ENCODE results near the gene SLITRK2. TPM values are rescaled to one million over a fixed set of nuclear protein-coding genes. Genes with fewer than 3 reads are reported as not detected.

The SLITRK2 gene
- total and polyA plus RNA-seq, 10 of the 15 experiments (the other 5 are each of a cell fraction or from before 2014, with no cell fraction given): not detected

GRCh38 chrX:145773006-145773405, 44.6 kb upstream of the SLITRK2 start:
- POLR2A ChIA-PET: no interaction called here
- ATAC-seq (no peak), DNase-seq (ENCODE audit: low read depth, low spot score) (no peak), FAIRE-seq (no peak)
- intact Hi-C loops (cut with micrococcal nuclease; ENCODE audit: unreplicated experiment) (no loop called here), in situ Hi-C loops (cut with MboI) (no loop called here)
- BruUV-seq (replicated peaks): no TSS peak
- RAD21 ChIA-PET (ENCODE audit: unreplicated experiment): no interaction called here
- SMC1A ChIA-PET (ENCODE audit: uncharacterized antibody, unreplicated experiment): interaction anchor here (0.7 to 1.5 kb wide), 3 partner anchors 9 to 21 kb away, joined by 3 read pairs; no protein-coding TSS in a partner anchor
- 7% methylated on average over 1 of the region's 1 CpG for WGBS (ENCODE audit: insufficient coverage, insufficient replicate concordance, low lambda C conversion rate, missing lambda C conversion rate)
- Histone ChIP-seq H3K36me3 (ENCODE audit: control insufficient read depth in 2 of 2, insufficient read depth in 2 of 2, low read length in 1 of 2) (no peaks in the 10 kb centered on the region), H3K27me3 (replicated peaks in 1 of 2; ENCODE audit: control insufficient read depth in 2 of 2, insufficient read depth in 2 of 2, low read length in 1 of 2) (no peaks in the 10 kb centered on the region), H3K9me3 (replicated peaks; ENCODE audit: control insufficient read depth, insufficient read depth, low read length) (no peaks in the 10 kb centered on the region), H3K9ac (ENCODE audit: control insufficient read depth, insufficient read depth, low read length) (no peak overlapping the region), H3K4me3 (no peak overlapping the region), H2AFZ (ENCODE audit: control insufficient read depth, low read depth, low read length) (no peak overlapping the region), H3K4me2 (ENCODE audit: control insufficient read depth, insufficient read depth) (no peak overlapping the region), H3K79me2 (ENCODE audit: control insufficient read depth, insufficient read depth, low read length) (no peaks in the 10 kb centered on the region), H3K4me1 (ENCODE audit: control insufficient read depth, insufficient read depth, low read length) (no peaks in the 10 kb centered on the region), H4K20me1 (ENCODE audit: control insufficient read depth, insufficient read depth) (no peaks in the 10 kb centered on the region), H3K27ac (ENCODE audit: control insufficient read depth, insufficient read depth) (no peak overlapping the region)
- CTCF ChIA-PET: no interaction called here
- TF ChIP-seq SREBF2 (IDR thresholded peaks at IDR 0.05; ENCODE audit: low read length): no peak
- no peak for TF ChIP-seq JUND (IDR thresholded peaks at IDR 0.05; ENCODE audit: low read depth, low read length)
- no peak for TF ChIP-seq MEF2A (IDR thresholded peaks at IDR 0.05; ENCODE audit: insufficient read depth, low read depth, low read length)
- TF ChIP-seq BHLHE40 (IDR thresholded peaks at IDR 0.05; ENCODE audit: borderline replicate concordance in 1 of 2, low read depth in 2 of 2, low read length in 1 of 2): no peak

GRCh38 chrX:145792281-145792680, 25.3 kb upstream of the SLITRK2 start:
- no peak for FAIRE-seq
- Histone ChIP-seq H3K4me3 (no peak overlapping the region), H3K9me3 (replicated peaks; ENCODE audit: control insufficient read depth, insufficient read depth, low read length) (no peaks in the 10 kb centered on the region), H3K9ac (ENCODE audit: control insufficient read depth, insufficient read depth, low read length) (no peak overlapping the region), H3K36me3 (ENCODE audit: control insufficient read depth in 2 of 2, insufficient read depth in 2 of 2, low read length in 1 of 2) (no peaks in the 10 kb centered on the region), H3K27ac (ENCODE audit: control insufficient read depth, insufficient read depth) (no peak overlapping the region), H3K27me3 (replicated peaks in 1 of 2; ENCODE audit: control insufficient read depth in 2 of 2, insufficient read depth in 2 of 2, low read length in 1 of 2) (no peaks in the 10 kb centered on the region), H2AFZ (ENCODE audit: control insufficient read depth, low read depth, low read length) (no peak overlapping the region), H4K20me1 (ENCODE audit: control insufficient read depth, insufficient read depth) (no peaks in the 10 kb centered on the region), H3K79me2 (ENCODE audit: control insufficient read depth, insufficient read depth, low read length) (no peaks in the 10 kb centered on the region), H3K4me1 (ENCODE audit: control insufficient read depth, insufficient read depth, low read length) (no peaks in the 10 kb centered on the region), H3K4me2 (ENCODE audit: control insufficient read depth, insufficient read depth) (no peak overlapping the region)
- intact Hi-C loops (cut with micrococcal nuclease; ENCODE audit: unreplicated experiment): no loop called here
- POLR2A ChIA-PET: no interaction called here
- WGBS (ENCODE audit: insufficient coverage, insufficient replicate concordance, low lambda C conversion rate, missing lambda C conversion rate): 0% methylated on average over 1 of the region's 1 CpG
- CTCF ChIA-PET: no interaction called here
- SMC1A ChIA-PET (ENCODE audit: uncharacterized antibody, unreplicated experiment): no interaction called here
- no peak for ATAC-seq
- in situ Hi-C loops (cut with MboI): no loop called here
- DNase-seq (ENCODE audit: low read depth, low spot score): no peak
- BruUV-seq (replicated peaks): no TSS peak
- RAD21 ChIA-PET (ENCODE audit: unreplicated experiment): no interaction called here
- TF ChIP-seq BHLHE40 (IDR thresholded peaks at IDR 0.05; ENCODE audit: borderline replicate concordance in 1 of 2, low read depth in 2 of 2, low read length in 1 of 2): no peak
- TF ChIP-seq SREBF2 (IDR thresholded peaks at IDR 0.05; ENCODE audit: low read length): no peak
- no peak for TF ChIP-seq RELA (IDR thresholded peaks at IDR 0.05; ENCODE audit: borderline replicate concordance, partially characterized antibody)
- TF ChIP-seq CREB1 (IDR thresholded peaks at IDR 0.05; ENCODE audit: low read depth): no peak
- no peak for TF ChIP-seq ETV6 (conservative IDR thresholded peaks at IDR 0.05 in 1 of 2, IDR thresholded peaks at IDR 0.05 in 1 of 2; ENCODE audit: borderline replicate concordance in 1 of 2, low read depth in 1 of 2)
- no peak for TF ChIP-seq HCFC1 (IDR thresholded peaks at IDR 0.05; ENCODE audit: low read length)
- TF ChIP-seq NFYB (IDR thresholded peaks at IDR 0.05; ENCODE audit: insufficient read depth, low read depth, low read length): no peak
- no peak for TF ChIP-seq ATF3 (IDR thresholded peaks at IDR 0.05; ENCODE audit: borderline replicate concordance, extremely low read depth, low read depth, low read length)
- TF ChIP-seq POLR2A (IDR thresholded peaks at IDR 0.05; ENCODE audit: low read depth, low read length): no peak
- no peak for TF ChIP-seq ZNF687 (IDR thresholded peaks at IDR 0.05)
- TF ChIP-seq ZNF217 (IDR thresholded peaks at IDR 0.05): no peak
